ENCODE measurements around the gene GTF2H3. TPM values are rescaled to one million over a fixed set of nuclear protein-coding genes. Genes with fewer than 3 reads are reported as not detected.

The GTF2H3 gene
- total and polyA plus RNA-seq, 8 donors, result 2.9 to 12.4 (median 7.0) TPM

- TF ChIP-seq CTCF (IDR thresholded peaks at IDR 0.05), result no peak
- Histone ChIP-seq H3K4me3 (no peak overlapping the region), H3K27ac (no peak overlapping the region), H3K36me3 (no peaks in the 10 kb centered on the region), H3K9me3 (no peaks in the 10 kb centered on the region), H3K27me3 (no peaks in the 10 kb centered on the region), H3K4me1 (peaks cover 0 to 4% (median 0%) of the 10 kb centered on the region in 3 donors)
- DNase-seq, result no peak
- FAIRE-seq, result no peak
- WGBS, 2 donors, result 75 to 84% methylated on average over 8 of the region's 8 CpGs
- intact Hi-C loops (cut with DNase I), result no loop called here
- no peak for ATAC-seq
Observed at GRCh38 chr12:123667771-123668170, 34.1 kb downstream of the GTF2H3 start.

GRCh38 chr12:123670882-123671728 lies 37.5 kb downstream of the GTF2H3 start, which contains the start of gene TCTN2:
TSS of gene TCTN2 (plus strand) at chr12:123671113. CDS start at chr12:123671241, 128 bp downstream.
- peak within 1 kb of the TSS; percentile 68 to 90 (median 78) for H3K4me3 ChIP-seq
- no peak for TF ChIP-seq CTCF (IDR thresholded peaks at IDR 0.05)
- no peak within 1 kb of the TSS for H3K27ac ChIP-seq
- intact Hi-C loops (cut with DNase I), result no loop called here
- H3K27me3 ChIP-seq, result no peaks in the 10 kb centered on the region
- peak; percentile 90 to 97 (median 95) for DNase-seq
- 1% methylated on average over 53 of the region's 53 CpGs for WGBS, 2 donors
- H3K36me3 ChIP-seq, result no peaks in the 10 kb centered on the region
- ATAC-seq, result peak; percentile 100
- no peak for FAIRE-seq
- no peaks in the 10 kb centered on the region for H3K9me3 ChIP-seq
- H3K4me1 ChIP-seq, result peaks cover 0 to 4% (median 0%) of the 10 kb centered on the region in 3 donors

- intact Hi-C loops (cut with DNase I), result no loop called here
- WGBS, 2 donors, result 70 to 73% methylated on average over 6 of the region's 6 CpGs
- Histone ChIP-seq H3K27me3 (no peaks in the 10 kb centered on the region), H3K4me1 (peaks cover 0 to 4% (median 0%) of the 10 kb centered on the region in 3 donors), H3K36me3 (no peaks in the 10 kb centered on the region), H3K9me3 (no peaks in the 10 kb centered on the region), H3K27ac (no peak overlapping the region), H3K4me3 (peak overlapping the region in 2 of 4 donors; percentile 68 to 86)
- TF ChIP-seq CTCF (IDR thresholded peaks at IDR 0.05), result no peak
- DNase-seq, result no peak
- ATAC-seq, result no peak
- no peak for FAIRE-seq
Observed at GRCh38 chr12:123671876-123672275, 38.2 kb downstream of the GTF2H3 start.

- ATAC-seq (no peak), DNase-seq (no peak), FAIRE-seq (no peak)
- Histone ChIP-seq H3K4me3 (no peak overlapping the region), H3K4me1 (peaks cover 0 to 4% (median 0%) of the 10 kb centered on the region in 3 donors), H3K36me3 (no peaks in the 10 kb centered on the region), H3K27me3 (no peaks in the 10 kb centered on the region), H3K27ac (no peak overlapping the region), H3K9me3 (no peaks in the 10 kb centered on the region)
- 97 to 98% methylated on average over 1 of the region's 1 CpG for WGBS, 2 donors
- TF ChIP-seq CTCF (IDR thresholded peaks at IDR 0.05), result no peak
- intact Hi-C loops (cut with DNase I), result no loop called here
Observed at GRCh38 chr12:123675436-123675835, 41.8 kb downstream of the GTF2H3 start.
